Ishikawa (cell line): Measurements from ENCODE around the gene TECR.

ENCODE experiments used
- CEBPB ChIP-seq: IDR thresholded peaks from 2 replicates; pipeline ENCODE4 v1.6.1; 2012
- CREB1 ChIP-seq: IDR thresholded peaks from 2 replicates; pipeline ENCODE4 v1.6.1; 2012; ENCODE audit warnings: low read depth
- EGR1 ChIP-seq: IDR thresholded peaks from 2 replicates; pipeline ENCODE4 v1.6.1; 2012
- EP300 ChIP-seq: IDR thresholded peaks from 2 replicates; pipeline ENCODE4 v1.6.1; 2012; ENCODE audit warnings: borderline replicate concordance
- FOXM1 ChIP-seq: IDR thresholded peaks from 2 replicates; pipeline ENCODE4 v1.6.1; 2012; ENCODE audit warnings: low read depth, borderline replicate concordance
- NFIC ChIP-seq: IDR thresholded peaks from 2 replicates; pipeline ENCODE4 v1.6.1; 2012
- RAD21 ChIP-seq: IDR thresholded peaks from 2 replicates; pipeline ENCODE4 v1.6.1; 2012; ENCODE audit warnings: low read depth
- TAF1 ChIP-seq: IDR thresholded peaks from 2 replicates; pipeline ENCODE4 v1.6.1; 2012; ENCODE audit warnings: low read depth, mild to moderate bottlenecking
- TCF12 ChIP-seq: IDR thresholded peaks from 2 replicates; pipeline ENCODE4 v1.6.1; 2012; ENCODE audit warnings: low read depth
- TEAD4 ChIP-seq: IDR thresholded peaks from 2 replicates; pipeline ENCODE4 v1.6.1; 2012
- YY1 ChIP-seq: IDR thresholded peaks from 2 replicates; pipeline ENCODE4 v1.6.1; 2012; ENCODE audit warnings: low read depth
- ZBTB7A ChIP-seq: IDR thresholded peaks from 2 replicates; pipeline ENCODE4 v1.6.1; 2012; ENCODE audit warnings: low read depth
- TF ChIP-seq, protein P1 (sequence below): IDR thresholded peaks from 2 replicates; pipeline ENCODE4 v1.6.1; 2012
- TF ChIP-seq, protein P2 (sequence below): IDR thresholded peaks from 2 replicates; pipeline ENCODE4 v1.6.1; 2012; ENCODE audit warnings: low read depth, mild to moderate bottlenecking
- TF ChIP-seq, protein P3 (sequence below): IDR thresholded peaks from 2 replicates; pipeline ENCODE4 v1.6.1; 2012

Gene TECR

DNA sequence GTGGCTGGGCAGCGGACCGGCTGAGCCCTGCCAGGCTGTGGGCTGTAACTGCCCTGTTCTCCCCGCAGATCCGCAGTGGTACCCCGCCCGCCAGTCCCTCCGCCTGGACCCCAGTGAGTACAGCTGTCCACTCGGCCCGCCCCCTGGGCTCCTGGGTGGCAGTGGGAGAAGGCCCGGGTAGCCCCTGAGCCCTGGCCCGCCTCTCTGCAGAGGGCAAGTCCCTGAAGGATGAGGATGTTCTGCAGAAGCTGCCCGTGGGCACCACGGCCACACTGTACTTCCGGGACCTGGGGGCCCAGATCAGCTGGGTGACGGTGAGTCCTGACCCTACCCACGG lies 34.2 kb downstream of the TECR start:
- TF ChIP-seq, protein P1, sequence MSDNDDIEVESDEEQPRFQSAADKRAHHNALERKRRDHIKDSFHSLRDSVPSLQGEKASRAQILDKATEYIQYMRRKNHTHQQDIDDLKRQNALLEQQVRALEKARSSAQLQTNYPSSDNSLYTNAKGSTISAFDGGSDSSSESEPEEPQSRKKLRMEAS = no peak
- no peak for TF ChIP-seq TAF1

DNA sequence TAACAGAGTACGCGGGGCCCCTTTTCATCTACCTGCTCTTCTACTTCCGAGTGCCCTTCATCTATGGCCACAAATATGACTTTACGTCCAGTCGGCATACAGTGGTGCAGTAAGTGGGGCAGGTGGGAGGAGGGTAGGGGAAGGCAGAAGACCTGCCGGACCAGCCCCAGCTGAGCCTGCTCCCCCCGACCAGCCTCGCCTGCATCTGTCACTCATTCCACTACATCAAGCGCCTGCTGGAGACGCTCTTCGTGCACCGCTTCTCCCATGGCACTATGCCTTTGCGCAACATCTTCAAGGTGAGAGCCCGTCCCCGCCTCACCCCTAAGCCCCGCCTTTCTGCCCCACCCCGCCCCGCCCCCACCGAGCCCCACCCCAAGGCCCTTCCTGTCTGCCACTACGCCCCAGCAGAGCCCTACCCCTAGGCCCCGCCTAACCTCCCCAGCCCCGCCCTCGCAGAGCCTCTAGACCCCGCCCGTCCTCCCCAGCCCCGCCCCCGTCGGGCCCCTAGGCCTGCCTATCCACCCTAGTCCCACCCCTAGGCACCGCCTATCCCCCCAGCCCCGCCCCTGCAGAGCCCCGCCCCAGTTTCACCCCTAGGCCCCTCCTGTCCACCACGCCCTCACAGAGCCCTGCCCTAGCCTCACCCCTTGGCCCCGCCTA lies 34.7 kb downstream of the TECR start:
- no peak for TF ChIP-seq TCF12
- TF ChIP-seq EP300 = no peak
- peak; percentile 95 for TF ChIP-seq CEBPB
- TF ChIP-seq, protein P1 = peak; percentile 50; the same call in 1 of the 2 replicates

DNA sequence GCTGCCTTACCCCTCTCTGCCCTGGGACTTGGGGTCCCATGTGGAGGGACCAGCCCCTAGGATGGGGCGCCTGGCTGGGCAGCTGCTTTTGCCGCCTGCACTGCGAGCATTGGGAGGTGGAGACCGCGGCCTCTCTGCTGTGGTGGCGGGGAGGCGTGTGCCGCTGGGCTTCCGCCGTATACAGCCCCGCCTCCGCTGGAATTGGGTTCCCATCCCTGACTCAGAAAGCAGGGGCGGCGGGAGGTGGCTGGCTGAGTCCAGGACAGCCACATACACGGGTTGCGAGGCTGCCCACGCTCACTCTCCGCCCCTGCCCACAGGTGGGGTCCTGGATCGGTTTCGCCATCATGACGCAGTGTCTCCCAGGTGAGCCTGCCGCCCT lies 35.9 kb downstream of the TECR start:
- TF ChIP-seq, protein P1 = no peak
- TF ChIP-seq TEAD4 = no peak
- no peak for TF ChIP-seq YY1
- no peak for TF ChIP-seq EGR1

DNA sequence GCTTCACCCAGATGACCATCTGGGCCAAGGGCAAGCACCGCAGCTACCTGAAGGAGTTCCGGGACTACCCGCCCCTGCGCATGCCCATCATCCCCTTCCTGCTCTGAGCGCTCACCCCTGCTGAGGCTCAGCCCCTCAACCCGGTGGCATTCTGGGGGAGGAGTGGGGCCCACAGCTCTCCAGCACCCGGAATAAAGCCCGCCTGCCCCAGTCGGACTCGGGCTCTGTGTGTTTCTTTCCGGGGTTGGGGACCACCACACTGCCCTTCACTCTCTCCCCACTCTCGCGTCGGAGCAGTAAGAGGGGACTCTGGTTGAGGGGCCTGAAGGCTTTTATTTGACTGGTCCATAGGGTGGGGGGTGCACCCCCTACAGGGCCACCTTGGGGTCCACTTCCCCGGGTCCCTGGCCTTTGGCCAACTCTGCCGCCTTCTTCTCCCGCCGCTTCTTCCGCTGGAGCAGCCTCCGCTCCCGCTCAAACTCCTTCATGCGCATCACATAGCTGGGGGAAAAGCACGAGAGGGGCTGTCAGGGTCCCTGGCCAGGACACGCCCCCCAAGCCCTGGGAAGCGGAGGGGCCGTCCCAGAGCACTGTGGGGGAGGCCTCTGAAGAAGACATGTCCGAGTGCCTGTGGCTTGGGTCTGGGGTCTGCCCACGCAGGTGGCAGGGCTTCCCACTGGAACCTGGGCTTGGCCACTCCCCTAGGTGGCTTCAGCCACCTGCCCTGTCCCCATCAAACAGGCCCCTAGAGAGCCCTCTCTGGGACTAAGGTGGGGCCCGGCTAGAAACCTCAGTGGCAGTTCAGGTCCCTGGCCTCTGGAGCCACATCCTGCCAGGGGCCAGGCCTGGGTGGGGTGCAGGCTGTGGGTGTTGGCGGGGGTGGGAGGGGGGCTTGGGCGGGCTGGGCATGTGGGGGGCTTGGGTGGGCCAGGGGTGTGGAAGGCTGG lies 36.6 kb downstream of the TECR start:
- no peak for TF ChIP-seq ZBTB7A
- no peak for TF ChIP-seq TEAD4
- TF ChIP-seq NFIC = no peak
- TF ChIP-seq YY1 = no peak

DNA sequence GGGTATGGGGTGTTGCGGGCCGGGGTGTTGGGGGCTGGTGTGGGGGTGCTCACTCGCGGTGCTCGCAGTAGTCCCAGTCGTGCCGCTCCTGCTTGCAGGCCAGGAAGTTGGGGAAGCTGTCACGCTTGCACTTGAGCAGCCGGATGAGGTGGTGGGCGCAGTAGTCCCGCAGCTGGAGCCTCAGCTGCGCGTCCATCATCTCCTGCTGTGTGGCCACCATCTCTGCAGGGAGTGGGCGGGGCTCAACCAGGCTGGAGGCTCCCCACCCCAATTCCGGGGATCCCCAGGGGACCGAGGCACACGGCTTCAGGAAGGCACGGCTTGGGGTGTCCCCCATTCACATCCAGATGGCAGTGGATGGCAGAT lies 37.3 kb downstream of the TECR start:
- TF ChIP-seq, protein P2, sequence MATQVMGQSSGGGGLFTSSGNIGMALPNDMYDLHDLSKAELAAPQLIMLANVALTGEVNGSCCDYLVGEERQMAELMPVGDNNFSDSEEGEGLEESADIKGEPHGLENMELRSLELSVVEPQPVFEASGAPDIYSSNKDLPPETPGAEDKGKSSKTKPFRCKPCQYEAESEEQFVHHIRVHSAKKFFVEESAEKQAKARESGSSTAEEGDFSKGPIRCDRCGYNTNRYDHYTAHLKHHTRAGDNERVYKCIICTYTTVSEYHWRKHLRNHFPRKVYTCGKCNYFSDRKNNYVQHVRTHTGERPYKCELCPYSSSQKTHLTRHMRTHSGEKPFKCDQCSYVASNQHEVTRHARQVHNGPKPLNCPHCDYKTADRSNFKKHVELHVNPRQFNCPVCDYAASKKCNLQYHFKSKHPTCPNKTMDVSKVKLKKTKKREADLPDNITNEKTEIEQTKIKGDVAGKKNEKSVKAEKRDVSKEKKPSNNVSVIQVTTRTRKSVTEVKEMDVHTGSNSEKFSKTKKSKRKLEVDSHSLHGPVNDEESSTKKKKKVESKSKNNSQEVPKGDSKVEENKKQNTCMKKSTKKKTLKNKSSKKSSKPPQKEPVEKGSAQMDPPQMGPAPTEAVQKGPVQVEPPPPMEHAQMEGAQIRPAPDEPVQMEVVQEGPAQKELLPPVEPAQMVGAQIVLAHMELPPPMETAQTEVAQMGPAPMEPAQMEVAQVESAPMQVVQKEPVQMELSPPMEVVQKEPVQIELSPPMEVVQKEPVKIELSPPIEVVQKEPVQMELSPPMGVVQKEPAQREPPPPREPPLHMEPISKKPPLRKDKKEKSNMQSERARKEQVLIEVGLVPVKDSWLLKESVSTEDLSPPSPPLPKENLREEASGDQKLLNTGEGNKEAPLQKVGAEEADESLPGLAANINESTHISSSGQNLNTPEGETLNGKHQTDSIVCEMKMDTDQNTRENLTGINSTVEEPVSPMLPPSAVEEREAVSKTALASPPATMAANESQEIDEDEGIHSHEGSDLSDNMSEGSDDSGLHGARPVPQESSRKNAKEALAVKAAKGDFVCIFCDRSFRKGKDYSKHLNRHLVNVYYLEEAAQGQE = no peak
- no peak for TF ChIP-seq TAF1
- TF ChIP-seq EGR1 = no peak
- TF ChIP-seq, protein P1 = no peak
- TF ChIP-seq TEAD4 = no peak
- TF ChIP-seq ZBTB7A = no peak
- no peak for TF ChIP-seq CREB1
- TF ChIP-seq, protein P3, sequence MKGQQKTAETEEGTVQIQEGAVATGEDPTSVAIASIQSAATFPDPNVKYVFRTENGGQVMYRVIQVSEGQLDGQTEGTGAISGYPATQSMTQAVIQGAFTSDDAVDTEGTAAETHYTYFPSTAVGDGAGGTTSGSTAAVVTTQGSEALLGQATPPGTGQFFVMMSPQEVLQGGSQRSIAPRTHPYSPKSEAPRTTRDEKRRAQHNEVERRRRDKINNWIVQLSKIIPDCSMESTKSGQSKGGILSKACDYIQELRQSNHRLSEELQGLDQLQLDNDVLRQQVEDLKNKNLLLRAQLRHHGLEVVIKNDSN = no peak
- no peak for TF ChIP-seq EP300
- TF ChIP-seq FOXM1 = no peak
- no peak for TF ChIP-seq NFIC

DNA sequence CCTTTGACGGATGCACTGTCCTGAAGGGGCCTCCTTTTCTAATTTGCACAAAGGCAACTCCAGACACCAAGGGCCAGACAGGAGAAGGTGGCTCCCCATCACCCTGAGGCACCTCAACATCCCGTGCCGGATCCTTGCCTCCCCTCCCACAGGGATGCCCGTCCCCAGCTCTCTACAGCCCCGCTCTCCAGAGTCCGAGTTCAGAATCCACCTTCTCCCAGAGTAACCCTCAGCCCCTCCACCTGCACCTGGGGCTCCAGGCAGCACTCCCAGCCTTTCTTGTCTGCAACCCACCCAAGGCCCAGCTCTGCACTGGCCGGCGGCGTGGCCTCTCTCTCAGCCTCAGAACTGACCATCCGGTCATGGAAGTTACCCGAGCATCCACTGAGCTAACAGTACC lies 37.7 kb downstream of the TECR start:
- TF ChIP-seq, protein P3 = no peak
- TF ChIP-seq RAD21 = no peak
- TF ChIP-seq FOXM1 = no peak
- no peak for TF ChIP-seq YY1
- no peak for TF ChIP-seq TEAD4
- no peak for TF ChIP-seq CEBPB
- no peak for TF ChIP-seq NFIC
- no peak for TF ChIP-seq ZBTB7A
- TF ChIP-seq EGR1 = no peak
- TF ChIP-seq TAF1 = no peak
- TF ChIP-seq EP300 = no peak
- TF ChIP-seq, protein P2 = no peak
- no peak for TF ChIP-seq CREB1
- TF ChIP-seq TCF12 = no peak
- TF ChIP-seq, protein P1 = no peak
